Measurements from ENCODE around the gene BICDL2. TPM values are rescaled to one million over a fixed set of nuclear protein-coding genes. Genes with fewer than 3 reads are reported as not detected.
"Not testable (repeated sequence)": the region's sequence is repeated elsewhere in the genome, so short reads cannot be mapped to it uniquely, and the experiment has no call there.

BICDL2 gene, protein sequence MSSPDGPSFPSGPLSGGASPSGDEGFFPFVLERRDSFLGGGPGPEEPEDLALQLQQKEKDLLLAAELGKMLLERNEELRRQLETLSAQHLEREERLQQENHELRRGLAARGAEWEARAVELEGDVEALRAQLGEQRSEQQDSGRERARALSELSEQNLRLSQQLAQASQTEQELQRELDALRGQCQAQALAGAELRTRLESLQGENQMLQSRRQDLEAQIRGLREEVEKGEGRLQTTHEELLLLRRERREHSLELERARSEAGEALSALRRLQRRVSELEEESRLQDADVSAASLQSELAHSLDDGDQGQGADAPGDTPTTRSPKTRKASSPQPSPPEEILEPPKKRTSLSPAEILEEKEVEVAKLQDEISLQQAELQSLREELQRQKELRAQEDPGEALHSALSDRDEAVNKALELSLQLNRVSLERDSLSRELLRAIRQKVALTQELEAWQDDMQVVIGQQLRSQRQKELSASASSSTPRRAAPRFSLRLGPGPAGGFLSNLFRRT
- polyA plus RNA-seq (2013, experiment 1 of 2; ENCODE audit: insufficient read length) = 0.07 TPM
- 0.05 TPM for polyA plus RNA-seq (2013, experiment 2 of 2; ENCODE audit: insufficient read length)

DNA sequence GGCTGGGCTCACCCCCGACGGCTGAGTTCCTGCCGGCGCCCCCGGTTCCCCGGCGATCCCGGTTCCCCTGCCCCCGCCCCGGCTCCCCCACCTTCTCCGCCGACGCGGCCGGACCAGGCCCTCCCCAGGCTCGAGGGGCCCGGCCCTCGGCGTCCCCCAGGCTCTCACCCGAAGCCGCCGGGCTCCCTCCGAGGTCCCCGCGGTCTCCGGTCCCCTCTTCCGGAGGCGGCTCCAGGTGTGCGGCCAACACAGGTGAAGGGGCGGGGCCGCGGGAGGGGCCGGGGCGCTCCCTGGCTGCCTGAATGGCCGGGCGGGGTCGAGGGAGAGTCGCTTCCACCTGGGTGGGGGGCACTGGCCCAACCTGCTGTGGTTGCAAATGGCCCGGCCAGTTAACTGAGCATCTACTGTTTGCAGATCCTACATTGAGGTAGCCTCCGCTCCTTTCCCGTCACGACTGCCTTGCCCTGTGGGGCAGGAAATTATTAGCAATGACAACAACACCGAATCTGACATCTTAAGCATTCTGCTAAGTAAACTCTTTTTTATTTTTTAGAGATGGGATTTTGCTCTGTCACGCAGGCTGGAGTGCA, at the start of gene BICDL2:
BICDL2 (minus strand) TSS at position 219 of the 590 bp plus-strand sequence. CDS start 1,448 bp downstream, outside the sequence.
- no peak for DNase-seq

DNA sequence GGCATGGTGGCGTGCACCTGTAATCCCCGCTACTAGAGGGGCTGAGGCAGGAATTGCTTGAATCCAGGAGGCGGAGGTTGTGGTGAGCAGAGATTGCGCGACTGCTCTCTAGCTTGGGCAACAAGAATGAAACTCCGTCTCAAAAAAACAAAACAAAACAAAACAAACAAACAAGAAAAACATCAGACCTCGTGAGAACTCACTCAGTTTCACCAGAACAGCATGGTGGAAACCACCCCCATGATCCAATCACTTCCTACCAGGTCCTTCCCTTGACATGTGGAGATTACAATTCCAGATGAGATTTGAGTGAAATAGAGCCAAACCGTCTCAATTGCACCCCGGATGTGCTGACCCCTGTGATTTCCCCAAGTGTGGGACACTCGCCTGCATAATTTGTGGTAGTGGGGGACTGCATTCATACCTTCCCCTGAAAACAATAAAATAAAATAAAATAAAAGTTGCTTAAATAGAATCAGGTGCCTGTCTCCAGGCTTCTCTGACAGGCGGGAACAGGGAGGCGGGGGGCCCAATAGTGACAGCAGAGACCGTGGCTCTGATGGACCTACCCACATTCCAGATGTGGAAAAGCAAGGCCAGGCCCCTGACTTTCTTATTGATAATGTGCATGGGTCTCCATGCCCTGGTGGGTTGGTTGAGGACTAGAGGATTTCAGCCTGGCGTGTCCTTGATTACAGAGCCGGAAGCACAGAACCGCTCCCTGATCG, 49.3 kb upstream of the BICDL2 start:
- DNase-seq = no peak

DNA sequence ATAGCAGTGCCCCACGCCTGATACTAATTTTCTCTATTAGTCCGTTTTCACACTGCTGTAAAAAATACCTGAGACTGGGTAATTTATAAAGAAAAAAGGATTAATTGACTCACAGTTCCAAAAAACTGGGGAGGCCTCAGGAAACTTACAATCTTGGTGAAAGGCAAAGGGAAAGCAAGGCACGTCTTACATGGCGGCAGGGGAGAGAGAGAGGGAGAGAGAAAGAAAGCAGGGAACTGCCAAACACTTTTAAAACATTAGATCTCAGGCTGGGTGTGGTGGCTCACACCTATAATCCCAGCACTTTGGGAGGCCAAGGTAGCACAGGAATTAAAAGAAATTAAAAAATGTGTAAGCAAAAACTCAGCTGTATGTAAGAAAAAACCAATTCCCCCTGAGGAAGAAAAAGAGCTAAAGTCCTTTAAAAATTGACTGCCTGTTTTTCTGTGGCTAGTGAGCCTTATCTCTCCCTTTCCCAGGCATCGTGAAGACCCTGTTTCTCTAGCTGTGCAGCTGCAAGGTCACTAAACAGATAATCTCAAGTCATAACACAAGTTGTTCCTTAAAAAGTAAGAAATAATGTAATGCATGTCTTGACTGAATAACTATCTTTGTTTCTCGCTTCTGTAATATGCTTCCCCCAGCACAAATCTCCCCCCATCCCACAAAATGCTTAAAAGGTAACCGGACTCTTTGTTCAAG, 48.4 kb upstream of the BICDL2 start:
- no peak for DNase-seq

DNA sequence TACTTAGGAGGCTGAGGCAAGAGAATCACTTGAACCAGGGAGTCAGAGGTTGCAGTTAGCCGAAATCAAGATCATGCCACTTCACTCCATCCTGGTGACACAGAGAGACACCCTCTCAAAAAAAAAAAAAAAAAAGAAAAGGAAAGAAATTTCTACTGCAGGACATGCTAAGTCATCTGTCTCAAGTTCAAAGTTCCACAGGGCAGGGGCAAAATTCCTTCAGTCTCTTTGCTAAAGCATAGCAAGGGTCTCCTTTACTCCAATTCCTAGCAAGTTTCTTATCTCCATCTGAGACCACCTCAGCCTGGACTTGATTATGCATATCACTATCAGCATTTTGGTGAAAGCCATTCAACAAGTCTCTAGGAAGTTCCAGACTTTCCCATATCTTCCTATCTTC, 47.7 kb upstream of the BICDL2 start:
- no peak for DNase-seq

DNA sequence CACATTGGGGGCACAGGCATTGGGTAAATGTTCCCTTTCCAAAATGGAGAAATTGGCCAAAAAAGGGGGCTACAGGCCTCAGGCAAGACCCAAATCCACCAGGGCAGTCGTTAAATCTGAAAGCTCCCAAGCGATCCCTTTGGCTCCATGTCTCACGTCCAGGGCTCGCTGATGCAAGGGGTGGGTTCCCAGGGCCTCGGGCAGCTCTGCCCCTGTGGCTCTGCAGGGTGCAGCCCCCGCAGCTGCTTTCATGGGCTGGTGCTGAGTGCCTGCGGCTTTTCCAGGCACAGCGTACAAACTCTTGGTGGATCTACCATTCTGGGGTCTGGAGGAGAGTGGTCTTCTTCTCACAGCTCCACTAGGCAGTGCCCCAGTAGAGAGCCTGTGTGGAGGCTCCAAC, 46.7 kb upstream of the BICDL2 start:
- not testable (repeated sequence) for DNase-seq

DNA sequence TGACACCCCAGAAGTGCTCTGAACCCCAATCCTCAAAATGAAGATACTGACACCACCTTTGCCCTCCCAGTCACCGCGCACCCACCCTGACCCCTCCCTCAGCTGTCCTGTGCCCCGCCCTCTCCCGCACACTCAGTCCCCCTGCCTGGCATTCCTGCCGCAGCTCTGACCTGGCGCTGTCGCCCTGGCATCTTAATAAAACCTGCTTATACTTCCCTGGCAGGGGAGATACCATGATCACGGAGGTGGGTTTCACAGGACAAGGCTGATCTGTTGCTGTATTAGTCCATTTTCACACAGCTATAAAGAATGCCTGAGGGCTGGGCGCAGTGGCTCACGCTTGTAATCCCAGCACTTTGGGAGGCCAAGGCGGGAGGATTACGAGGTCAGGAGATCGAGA, 45.2 kb upstream of the BICDL2 start:
- not testable (repeated sequence) for DNase-seq

DNA sequence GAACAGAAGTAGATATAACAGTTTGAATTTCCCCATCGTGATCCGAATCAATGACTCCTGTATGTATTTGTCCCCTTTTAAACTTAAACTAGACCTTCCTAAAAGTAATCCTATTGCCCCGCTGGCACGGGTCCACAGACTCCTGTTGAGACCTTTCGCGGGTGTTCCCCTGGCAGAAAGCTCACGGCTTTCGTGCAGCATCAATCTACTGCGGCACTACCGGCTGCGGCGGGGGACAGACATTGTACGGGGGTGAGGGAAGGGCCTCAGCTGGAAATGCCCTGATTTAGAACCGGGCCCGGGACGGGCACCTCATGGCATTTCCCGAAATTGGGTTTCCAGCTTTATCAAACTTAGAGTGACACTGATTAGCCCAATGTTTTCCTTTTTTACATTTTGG, 43.3 kb upstream of the BICDL2 start:
- DNase-seq = no peak

DNA sequence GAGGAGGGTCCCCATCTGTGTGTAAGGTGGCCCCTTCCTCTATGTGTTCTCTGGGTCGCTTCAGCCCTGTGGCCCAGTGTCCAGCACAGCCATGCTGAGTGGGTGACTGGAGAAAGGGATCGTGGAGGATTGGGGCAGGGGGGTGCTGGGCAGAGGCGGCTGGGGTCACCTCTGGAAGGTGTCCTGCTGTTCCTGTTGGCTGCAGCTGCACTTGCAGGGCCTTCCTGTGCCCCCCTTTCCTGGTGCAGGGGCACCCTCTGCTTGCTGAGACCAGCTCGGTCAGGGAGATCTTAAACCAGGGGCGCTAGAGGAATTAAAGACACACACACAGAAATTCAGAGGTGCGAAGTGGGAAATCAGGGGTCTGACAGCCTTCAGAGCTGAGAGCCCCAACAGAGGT, 39.8 kb upstream of the BICDL2 start:
- no peak for DNase-seq

DNA sequence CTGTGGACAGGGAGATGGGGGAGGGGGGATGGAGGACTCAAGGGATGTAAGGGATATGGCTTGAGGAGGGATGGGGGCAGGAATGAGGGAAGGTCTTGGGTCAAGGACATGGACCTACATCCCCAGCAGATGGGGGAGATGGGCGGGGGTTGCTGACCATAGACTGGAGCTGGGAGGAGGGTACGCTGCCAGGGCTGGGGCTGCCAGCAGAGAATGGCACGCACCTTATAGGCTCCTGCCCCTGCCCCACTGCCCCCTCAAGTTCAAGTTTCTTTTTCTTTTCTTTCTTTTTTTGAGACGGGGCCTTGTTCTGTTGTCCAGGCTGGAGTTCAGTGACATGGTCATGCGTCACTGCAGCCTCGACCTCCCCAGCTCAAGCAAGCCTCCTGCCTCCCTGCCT, 39.2 kb upstream of the BICDL2 start:
- not testable (repeated sequence) for DNase-seq

DNA sequence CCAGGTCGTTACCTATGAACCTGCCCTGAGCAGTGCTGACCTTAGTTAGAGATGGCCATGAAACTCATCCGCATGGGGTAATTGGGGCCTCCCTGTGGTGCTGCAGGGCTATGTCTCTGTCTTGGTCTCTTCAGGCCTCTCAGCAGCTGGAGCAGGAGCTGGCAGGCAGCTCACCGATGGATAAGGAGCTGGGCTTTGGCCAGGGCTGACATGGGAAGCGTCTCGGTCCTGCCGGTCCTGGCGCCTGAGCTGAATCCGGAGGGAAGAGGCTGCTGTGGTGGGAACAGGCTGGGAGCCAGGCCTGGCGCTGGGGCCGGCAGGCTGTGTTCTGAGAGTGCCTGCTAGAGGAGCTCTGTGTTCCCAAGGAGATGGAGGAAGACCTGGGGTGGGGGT, 38.8 kb upstream of the BICDL2 start:
- DNase-seq = no peak

DNA sequence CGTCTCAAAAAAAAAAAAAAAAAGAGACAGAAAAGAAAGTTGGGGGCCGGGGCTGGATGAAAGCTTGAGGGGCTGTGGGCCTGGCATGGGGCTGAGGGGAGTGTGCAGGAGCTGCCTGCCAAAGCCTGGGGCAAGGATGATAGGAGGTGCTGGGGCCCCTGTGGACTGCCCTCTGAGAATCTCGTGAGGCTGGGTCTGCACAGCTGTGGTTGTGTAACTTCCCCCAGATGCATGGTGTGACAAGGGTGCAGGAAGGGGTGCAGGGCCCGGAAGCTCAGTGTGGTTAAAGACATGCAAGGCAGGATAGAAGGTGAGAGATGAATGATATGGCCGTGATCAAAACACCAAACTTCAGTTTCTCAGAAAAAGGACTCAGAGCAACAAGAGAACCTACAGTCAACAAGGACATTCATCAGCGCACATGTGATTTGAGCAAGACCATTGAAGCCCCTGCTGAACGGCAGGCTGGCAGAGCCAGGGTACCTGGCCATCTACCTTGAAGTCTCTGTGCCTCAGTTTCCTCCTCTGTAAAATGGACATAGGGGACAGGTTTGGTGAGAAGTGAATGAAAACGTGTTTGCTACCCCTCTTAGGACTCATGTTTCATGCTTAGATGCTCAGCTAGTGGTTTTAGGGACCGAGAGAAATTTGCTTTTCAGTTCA, 38.2 kb upstream of the BICDL2 start:
- no peak for DNase-seq

DNA sequence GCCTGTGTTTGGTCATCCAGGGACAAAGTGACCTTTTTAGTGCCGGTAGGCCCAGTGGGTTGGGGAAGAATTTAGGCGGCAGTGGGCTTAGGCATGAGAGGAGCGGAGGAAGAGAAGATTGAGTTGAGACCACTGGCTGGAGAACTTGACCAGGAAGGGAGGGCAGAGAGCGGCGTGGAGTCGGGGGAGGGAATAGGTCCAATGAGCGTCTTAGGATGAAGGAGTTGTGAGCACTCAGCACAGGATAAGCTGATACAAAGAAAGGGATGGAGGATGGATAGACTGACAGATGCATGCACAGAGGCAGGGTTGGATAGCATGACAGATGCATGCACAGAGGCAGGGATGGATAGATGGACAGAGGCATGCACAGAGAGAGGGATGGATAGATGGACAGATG, 36.7 kb upstream of the BICDL2 start:
- no peak for DNase-seq

DNA sequence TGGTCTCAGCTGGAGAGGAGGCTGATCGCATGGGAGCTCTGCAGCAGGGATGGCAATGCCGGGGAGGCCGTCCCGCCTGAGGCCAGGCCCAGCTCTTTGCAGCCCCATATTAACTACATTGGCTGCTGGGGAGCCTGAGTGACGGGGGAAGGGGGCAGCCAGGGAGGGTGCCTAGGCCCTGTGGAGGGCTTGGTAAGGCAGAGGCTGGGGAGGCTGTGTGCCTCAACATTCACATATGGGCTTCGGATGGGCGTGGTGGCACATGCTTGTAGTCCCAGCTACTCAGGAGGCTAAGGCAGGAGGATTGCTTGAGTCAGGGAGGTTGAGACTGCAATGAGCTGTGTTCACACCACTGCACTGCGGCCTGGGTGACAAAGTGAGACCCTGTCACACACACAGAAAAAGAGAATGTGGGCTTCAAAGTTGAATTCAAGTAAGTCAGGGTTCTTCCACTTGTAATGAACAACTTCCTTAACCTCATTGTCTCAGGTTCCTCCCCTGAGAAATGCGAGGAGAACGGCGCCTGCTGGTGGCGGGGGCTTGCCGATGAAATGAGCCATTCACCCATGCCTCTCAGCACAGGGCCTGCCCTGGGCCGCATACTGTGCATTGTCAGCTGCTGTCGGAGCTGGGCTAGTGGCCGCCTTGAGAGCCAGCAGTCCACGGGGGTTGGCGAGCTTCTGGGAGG, 36.0 kb upstream of the BICDL2 start:
- not testable (repeated sequence) for DNase-seq

DNA sequence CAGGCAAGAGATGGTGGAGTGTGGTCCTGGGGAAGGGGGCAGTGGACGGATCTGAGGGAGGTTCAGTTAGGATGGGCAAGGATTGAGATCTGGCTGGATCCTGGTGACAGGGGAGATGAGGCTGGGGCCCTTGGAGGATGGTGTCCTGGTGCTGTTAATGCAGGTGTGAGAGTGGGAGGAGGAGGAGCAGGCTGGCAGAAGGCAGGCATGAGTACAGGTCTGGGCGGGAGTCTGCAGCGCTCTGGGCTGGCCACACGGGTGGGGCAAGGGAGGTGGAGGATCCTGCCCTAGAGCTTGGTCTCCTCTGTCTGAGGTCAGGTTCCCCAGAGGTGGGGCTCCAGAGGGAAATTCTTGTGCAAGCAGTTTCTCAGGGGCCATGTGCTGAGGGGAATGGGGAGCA, 35.4 kb upstream of the BICDL2 start:
- DNase-seq = not testable (repeated sequence)

DNA sequence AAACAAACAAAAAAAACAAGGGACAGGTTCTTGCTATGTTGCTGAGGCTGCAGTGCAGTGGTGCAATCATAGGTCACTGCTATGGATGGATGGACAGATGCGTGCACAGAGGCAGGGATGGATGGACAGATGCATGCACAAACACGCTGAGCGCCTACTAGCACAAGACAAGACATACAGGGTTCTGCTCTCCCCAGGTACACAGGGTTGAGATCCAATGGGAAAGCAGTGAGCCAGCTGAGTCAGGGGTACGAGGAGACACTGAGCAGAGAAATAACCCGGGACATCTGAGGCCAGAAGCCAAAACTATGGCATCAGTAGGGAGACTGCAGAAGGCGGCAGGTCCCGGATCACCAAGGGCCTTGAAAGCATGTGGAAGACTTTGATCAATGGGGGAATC, 34.9 kb upstream of the BICDL2 start:
- no peak for DNase-seq

DNA sequence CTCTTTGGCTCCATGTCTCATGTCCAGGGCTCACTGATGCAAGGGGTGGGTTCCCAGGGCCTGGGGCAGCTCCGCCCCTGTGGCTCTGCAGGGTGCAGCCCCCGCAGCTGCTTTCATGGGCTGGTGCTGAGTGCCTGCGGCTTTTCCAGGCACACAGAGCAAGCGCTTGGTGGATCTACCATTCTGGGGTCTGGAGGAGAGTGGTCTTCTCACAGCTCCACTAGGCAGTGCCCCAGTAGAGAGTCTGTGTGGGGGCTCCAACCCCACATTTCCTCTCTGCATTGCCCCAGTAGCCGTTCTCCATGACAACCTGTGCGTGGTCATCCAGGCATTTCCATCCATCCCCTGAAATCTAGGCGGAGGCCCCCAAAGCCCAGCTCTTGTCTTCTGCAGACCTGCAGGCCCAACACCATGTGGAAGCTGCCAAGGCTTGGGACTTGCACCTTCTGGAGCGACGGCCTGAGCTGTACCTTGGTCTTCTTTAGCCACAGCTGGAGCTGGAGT, 33.9 kb upstream of the BICDL2 start:
- no peak for DNase-seq

DNA sequence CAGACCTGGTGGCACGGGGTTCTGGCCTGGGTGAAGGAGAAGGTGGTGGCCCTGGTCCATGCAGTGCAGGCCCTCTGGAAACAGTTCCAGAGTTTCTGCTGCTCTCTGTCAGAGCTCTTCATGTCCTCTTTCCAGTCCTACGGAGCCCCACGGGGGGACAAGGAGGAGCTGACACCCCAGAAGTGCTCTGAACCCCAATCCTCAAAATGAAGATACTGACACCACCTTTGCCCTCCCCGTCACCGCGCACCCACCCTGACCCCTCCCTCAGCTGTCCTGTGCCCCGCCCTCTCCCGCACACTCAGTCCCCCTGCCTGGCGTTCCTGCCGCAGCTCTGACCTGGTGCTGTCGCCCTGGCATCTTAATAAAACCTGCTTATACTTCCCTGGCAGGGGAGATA, 32.4 kb upstream of the BICDL2 start:
- not testable (repeated sequence) for DNase-seq

DNA sequence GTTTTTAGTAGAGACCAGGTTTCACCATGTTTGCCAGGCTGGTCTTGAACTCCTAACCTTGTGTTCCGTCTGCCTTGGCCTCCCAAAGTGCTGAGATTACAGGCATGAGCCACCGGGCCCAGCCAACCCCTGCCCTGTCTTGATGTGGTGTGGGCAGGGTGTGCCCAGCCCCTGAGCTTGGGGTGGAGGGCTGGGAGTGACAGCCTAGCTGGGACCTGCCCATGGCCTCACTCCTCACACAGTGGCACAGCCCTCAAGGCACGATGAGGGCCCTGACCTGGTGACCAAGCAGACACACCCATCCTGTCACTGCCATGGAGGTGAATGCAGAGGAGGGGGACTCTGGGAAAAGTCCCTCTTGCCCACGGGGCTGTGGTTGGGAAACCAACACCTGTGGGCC, 31.7 kb upstream of the BICDL2 start:
- DNase-seq = no peak

DNA sequence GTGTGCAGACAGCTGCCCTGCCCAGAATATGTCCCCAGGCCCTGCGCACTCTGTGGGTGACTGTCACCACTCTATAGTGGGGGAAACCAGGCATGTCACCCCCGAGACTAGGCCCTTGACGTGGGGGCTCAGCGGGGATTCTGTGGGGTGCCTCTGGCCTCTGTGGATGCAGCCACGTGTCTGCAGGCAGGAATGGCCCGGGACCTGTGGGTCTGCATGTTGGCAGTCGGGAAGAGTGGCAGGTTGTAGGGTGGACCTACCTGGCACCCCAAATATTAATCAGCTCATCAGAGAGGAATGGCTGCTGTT, 29.6 kb upstream of the BICDL2 start:
- no peak for DNase-seq

DNA sequence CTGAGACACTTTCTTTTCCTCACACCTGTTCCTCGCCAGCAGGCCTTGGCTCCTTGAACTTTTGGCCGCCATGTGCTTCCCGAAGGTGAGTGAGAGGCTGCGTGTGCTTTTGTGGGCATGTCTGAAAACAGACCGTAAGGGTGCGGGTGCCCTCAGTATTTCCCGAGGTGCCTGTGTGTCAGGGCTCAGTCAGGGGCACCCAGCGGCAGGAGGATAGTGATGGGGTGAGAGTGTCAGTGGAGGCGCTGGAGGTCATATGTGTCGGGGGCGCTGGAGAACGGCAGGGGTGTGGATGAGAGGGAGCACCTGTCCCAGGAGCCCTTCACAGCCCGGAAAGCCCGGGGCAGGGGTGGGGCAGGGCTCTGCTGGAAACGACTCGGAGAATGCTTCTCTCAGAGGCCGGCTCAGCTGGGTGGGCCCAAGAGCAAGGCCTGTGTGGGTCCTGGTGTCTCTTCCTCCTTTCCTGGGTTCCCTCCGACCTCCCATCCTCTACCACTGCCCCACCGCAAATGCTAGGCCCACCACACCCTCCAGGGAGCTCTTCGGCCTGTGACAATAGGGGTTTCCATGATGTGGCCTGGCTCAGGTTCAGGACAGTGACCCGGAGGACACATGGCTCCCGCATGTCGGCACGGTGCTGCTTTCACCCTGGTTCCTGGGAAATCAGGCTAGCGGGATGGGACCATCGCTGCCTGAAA, 29.1 kb upstream of the BICDL2 start:
- no peak for DNase-seq

All from fibroblast of skin of scalp (primary cell).